ENCODE results near the gene FUBP1.
"Not testable (repeated sequence)": the region's sequence is repeated elsewhere in the genome, so short reads cannot be mapped to it uniquely, and the experiment has no call there.

Gene FUBP1, protein sequence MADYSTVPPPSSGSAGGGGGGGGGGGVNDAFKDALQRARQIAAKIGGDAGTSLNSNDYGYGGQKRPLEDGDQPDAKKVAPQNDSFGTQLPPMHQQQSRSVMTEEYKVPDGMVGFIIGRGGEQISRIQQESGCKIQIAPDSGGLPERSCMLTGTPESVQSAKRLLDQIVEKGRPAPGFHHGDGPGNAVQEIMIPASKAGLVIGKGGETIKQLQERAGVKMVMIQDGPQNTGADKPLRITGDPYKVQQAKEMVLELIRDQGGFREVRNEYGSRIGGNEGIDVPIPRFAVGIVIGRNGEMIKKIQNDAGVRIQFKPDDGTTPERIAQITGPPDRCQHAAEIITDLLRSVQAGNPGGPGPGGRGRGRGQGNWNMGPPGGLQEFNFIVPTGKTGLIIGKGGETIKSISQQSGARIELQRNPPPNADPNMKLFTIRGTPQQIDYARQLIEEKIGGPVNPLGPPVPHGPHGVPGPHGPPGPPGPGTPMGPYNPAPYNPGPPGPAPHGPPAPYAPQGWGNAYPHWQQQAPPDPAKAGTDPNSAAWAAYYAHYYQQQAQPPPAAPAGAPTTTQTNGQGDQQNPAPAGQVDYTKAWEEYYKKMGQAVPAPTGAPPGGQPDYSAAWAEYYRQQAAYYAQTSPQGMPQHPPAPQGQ

DNA sequence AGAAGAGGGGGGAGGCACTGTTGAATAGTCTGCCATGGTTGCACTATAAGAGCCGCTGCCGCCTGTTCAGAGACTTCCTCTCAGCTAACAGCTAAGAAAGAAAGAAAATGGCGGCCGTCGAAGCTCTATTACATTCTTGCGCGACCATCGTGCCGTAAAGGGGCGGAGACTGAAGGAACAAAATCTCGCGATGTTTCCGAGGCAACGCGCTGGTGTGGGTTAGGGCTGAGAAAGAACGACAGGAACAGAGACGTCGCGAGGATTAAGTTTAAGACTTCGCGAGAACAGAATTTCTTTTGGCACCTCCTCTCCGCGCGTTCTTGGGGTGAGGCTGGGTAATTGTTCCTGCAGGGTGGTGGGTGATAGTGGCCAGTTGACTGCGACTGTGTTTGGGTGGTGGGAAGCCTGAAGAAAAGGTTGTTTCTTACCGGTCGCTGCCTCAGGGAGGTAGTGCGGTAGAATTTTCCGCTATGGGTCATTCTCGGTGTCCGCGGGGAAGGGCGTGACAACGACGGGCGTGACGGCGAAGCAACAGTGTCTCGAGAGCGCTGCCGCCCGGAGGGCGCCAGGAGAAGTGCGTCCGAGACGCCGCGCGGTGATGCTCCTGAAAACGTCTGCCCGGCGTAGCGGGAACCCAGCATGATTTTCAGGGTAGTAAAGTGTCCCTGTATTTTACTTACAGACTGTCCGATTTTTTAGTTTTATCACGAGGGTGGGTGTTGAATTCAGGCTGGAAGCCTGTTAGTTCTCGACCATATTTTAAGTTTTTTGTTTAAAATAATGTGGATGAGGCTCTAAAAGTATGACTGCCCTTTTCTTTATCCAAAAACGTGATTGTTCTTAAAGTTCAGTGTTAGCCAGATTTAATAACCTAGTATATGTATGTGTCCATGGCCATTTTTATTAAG lies at the start of gene FUBP1:
Gene FUBP1 (minus strand): TSS at position 104 of the 908 bp plus-strand sequence. CDS start 68 bp downstream, at position 36.
- peak; percentile 88 for DNase-seq (ENCODE audit: low read depth)

DNA sequence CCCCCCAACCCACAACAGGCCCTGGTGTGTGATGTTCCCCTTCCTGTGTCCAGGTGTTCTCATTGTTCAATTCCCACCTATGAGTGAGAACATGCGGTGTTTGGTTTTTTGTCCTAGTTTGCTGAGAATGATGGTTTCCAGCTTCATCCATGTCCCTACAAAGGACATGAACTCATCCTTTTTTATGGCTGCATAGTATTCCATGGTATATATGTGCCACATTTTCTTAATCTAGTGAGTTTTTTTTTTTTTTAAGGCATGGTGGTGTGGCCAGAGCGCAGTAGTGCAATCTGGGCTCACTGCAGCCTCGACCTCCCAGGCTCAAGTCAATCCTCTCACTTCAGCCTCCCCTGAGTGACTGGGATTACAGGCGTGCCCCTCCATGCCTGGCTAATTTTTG lies 42.3 kb upstream of the FUBP1 start:
- DNase-seq (ENCODE audit: low read depth): not testable (repeated sequence)

DNA sequence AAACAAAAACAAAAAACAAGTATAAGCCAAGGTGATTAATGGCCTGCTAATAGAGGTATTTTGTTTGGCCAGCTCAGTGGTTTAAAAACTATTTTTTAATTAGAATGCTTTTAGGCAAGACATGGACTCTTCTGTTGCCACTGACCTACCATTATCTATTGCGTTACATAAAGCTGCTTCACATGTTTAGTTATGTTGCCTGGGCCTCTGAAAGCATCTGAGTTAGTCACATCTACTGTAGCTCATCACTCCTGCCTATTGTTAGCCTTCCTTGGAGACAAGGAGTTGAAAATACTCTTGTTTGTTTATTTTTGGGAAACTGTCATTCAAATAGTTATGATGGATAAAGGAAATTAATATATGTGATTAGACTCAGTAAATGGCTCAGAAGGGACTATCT lies 40.2 kb upstream of the FUBP1 start:
- no peak for DNase-seq (ENCODE audit: low read depth)

DNA sequence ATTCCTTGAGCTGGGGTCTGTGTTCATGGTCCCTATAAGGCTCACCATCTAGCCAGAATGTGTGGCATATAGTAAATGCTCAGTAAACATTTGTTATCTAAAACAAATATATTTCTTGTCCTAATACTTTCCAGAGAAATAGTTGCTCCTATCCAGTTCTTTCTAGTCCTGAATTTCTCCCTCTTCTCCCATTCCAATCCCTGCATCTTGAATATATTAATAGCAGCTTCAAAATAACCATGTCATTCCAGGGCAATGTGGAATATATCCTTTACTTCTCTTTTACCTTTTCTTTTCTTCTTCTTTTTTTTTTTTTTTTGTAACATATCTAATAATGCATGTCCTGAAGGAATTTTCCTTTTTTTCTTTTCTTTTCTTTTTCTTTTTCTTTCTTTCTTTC lies 36.3 kb upstream of the FUBP1 start:
- DNase-seq (ENCODE audit: low read depth): no peak

DNA sequence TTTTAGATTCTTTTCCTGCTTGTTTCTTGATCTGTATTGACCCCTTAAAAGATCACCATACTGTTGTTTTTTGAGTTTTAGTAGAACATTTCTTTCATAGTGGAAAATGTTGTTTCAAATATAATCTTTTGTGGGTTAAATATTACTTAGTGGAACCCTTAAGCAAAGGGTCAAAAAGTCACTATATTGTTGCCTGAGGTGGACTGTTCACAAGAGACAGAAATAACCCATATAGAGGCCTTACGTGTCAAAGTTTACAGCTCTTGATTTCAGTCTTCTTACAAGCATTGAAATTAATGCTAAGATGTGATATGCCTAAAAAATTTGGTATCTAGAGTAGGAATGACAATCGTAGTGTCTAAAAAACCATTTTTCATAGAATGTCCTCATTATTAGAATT lies 32.2 kb upstream of the FUBP1 start:
- DNase-seq (ENCODE audit: low read depth): no peak

DNA sequence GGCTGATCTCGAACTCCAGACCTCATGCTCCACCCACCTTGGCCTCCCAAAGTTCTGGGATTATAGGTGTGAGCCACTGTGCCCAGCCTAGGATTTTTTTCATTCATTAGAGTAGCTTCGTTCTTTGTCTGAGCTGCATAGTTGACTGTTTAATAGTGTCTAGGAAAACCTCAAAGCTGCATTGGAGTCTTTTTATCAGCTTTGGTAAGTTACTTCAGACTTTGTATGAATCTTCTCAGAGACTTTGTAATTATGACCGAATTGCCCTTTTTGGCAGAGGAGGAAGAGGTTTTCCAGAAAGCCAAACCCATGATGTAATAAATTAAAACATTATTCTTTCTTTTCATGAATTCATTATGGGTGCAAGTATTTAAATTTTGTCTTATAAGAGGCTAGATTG lies 31.0 kb upstream of the FUBP1 start:
- no peak for DNase-seq (ENCODE audit: low read depth)

DNA sequence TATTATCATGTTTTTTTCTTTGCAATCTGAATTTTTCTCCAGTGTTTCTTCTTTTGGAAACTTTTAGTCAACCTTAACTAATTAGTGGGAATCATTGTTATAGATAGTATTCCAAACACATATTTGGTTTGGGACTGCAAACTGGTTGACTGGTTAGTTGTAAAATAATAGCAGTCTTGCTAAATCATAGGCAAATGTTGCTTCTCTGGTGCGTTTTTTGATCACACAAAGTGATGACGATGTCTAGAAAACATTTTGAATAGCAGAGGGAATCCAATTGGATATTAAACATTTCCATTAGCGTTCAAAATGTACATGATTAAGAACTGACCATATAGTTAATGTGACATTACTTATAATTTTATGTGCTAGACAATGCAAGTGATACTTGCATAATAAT lies 30.4 kb upstream of the FUBP1 start:
- no peak for DNase-seq (ENCODE audit: low read depth)

DNA sequence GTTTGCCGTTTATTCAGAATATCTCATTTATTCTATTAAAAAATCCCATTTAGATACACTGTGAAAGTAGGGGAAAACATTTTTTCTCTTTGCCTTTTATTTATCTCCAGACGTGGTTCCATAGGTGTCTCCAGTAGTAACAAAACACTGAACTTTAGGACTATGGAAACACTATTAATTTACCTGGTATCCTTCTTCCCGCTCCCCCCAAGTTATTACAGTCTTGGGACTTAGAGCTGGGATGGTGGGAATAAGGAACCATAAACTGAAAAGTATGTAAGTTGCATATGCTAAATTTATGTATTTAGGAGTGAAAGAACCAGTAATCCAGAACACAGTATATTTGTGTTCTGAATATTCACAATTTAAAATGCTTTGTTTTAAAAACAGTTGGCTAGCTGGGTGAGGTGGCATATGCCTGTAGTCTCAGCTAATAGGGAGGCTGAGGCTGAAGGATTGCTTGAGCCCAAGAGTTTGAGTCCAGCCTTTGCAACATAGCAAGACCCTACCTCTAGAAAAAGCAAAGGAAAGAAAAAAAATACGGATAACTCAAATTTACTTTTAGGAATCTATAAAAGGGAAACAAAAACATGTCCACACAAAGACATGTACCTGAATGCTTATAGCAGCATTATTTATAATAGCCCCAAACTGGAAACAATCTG lies 28.9 kb upstream of the FUBP1 start:
- DNase-seq (ENCODE audit: low read depth): no peak

DNA sequence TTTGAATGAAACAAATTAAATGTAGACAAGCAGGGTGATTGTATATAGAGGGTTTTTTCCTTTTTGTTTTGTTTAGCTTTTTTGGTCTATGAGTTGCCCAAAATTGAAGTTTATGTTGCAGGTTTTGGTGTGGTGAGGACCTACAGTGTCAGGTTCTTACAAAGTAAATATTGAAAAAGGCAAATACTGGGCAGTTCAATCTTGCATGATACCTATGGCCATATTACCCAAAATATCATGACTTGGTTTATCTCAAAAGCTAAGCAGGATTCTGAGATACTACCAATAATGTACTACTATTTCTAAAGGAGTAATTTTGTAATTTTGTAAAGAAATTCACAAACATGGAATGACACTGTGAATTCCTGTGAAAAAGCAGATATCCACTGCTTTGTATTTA lies 27.6 kb upstream of the FUBP1 start:
- no peak for DNase-seq (ENCODE audit: low read depth)

DNA sequence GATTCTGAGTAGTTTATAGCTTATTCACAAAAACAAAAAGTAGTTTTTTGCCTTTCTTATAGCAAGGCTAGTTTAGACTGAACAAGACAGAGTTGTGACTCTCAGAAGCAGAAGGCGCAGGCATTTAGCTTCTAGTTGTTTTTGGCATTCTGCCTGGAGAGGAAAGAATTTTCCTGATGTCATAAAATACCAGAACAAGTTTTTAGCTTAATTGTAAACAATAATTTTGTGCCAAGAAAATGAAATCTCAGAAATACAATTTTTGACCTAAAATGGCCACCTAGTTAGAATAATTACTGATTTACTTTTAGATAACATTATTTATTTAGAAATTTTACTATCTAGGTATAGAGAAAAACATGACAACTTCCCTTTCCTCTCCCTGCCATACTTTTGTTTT lies 26.9 kb upstream of the FUBP1 start:
- DNase-seq (ENCODE audit: low read depth): no peak

DNA sequence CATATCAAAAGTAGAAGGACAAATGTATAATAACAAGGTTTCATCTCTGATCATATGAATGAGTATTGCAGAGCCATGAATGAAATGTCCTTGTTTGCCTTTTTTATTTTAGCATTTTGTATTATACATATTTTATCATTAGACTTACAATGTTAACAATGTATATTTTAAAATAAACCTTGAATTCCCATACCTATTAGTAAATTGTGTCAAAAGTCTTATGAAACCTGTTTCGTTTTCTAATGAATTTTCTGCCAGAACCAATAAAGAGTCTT lies 26.5 kb upstream of the FUBP1 start:
- no peak for DNase-seq (ENCODE audit: low read depth)

DNA sequence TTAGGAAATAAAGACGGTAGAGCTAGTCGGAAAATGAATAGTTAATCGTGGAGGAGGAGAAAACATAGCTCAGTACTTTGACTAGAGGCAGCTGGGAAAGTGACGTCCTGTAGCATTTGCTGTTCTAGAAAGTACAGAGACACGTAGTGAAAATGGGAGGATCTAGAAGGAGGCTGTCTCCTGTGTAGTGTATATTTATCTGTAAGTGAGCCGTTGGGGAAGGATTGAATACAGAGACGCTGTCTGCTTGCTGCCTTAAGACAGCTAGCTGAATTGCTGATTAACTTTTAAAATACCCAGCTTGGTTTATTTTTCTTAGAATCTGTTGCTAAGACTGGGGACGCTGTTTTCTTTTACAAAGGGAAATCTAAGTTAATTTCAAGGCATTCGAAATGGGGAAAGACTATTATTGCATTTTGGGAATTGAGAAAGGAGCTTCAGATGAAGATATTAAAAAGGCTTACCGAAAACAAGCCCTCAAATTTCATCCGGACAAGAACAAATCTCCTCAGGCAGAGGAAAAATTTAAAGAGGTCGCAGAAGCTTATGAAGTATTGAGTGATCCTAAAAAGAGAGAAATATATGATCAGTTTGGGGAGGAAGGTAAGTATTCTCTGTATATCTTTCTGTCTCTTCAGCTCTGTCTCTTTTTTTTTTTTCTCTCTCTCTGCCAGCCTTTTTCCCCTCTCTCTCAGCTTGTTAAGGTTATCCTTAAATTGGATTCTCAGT lies 26.0 kb upstream of the FUBP1 start, which contains the start of gene DNAJB4:
Gene DNAJB4 (plus strand): TSS at position 221 of the 729 bp plus-strand sequence. CDS start 172 bp downstream, at position 393.
- peak; percentile 17 for DNase-seq (ENCODE audit: low read depth)

DNA sequence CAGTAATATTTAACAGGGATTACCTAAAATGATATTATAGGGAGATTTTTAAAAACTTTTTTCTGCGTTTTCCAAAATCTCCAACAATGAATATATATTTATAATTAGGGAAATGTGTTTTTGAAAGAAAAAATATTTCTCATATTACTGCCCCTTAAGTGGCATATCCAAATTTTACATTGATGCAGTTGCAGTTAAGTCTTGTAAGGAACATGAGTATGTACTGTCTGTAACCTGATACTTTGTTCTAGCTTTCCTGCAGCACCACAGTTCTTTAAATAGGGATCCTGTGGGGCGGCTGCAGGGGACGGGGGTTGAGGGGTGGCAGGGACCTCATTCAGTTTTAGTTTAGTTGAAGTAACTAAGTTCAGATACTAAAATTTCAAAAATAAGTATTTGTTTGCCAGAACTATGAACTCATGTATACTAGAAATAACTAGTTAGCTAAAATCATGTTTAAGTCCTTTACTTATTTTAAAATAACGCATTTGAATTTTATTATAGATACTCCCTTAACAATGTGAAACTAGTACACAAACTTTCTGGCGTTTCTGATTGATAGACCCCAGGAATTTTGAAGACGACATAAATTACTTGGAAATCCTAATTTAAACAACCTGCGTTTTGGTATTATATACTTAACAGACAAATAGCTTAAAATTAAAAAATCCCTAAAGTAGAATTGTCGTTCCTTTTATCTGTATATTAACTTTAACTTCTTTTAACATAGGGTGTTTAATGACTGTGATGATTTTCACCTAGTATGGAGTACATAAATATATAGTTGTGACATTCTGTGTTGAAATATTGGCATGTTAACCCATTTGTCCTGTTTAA lies 25.2 kb upstream of the FUBP1 start:
- DNase-seq (ENCODE audit: low read depth): peak; percentile 17

DNA sequence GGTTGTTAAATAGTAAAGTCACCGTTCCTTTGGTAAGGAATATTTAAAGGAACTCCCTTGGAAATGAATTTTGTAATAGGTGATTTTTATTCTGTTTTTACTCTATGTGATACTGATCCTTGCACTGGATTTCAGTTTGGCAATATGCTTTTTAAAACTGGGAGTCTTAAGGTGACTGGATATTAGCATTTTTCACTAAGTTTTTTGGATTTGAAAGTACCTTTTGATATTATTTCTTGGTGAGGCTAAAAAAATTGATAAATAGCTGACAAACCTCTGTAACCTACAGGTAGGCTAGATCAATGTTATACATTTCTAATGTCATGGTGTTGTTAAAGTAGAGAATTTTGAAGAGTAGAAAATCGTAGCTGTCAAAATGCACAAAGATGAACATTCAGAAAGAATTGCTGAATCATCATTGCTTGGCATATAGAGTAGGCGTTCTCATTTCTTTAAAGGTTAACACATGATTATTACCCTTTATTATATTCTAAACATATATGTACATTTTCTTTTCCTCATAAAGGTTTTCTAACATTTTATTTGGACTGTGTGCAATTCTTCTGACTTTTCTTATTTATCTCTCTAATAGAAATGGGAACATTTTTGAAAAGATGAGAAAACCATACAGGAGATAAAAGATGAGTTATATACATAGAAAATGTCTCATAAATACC lies 24.3 kb upstream of the FUBP1 start:
- no peak for DNase-seq (ENCODE audit: low read depth)

DNA sequence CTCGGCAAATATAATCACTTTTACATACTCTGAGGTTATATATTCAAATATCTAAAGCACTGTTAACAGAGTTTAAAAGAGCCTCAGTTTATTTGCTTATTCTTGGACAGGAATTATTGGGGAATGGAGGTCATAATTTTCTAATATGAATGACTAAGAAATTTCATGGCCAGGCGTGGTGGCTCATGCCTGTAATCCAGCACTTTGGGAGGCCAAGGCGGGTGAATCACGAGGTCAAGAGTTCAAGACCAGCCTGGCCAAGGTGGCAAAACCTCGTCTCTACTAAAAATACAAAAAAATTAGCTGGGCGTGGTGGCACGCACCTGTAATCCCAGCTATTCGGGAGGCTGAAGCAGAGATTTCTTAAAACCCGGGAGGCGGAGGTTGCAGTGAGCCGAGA lies 21.7 kb upstream of the FUBP1 start:
- not testable (repeated sequence) for DNase-seq (ENCODE audit: low read depth)

DNA sequence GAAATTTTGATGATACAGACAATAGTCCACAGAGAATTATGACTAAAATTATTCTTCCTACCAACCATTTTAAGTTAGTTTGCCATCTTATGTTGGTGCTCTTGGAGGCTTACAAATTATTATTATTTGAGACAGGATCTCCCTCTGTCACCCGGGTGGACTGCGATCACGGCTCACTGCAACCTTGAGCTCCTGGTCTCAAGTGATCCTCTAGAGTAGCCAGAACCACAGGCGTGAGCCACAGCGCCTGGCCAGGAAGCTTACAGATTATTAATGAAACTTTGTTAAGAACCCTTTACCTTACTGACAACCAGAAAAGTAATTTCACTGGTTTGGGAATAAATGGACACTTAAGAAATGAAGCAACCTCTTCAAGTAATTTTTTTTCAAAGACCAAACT lies 17.9 kb upstream of the FUBP1 start:
- no peak for DNase-seq (ENCODE audit: low read depth)

DNA sequence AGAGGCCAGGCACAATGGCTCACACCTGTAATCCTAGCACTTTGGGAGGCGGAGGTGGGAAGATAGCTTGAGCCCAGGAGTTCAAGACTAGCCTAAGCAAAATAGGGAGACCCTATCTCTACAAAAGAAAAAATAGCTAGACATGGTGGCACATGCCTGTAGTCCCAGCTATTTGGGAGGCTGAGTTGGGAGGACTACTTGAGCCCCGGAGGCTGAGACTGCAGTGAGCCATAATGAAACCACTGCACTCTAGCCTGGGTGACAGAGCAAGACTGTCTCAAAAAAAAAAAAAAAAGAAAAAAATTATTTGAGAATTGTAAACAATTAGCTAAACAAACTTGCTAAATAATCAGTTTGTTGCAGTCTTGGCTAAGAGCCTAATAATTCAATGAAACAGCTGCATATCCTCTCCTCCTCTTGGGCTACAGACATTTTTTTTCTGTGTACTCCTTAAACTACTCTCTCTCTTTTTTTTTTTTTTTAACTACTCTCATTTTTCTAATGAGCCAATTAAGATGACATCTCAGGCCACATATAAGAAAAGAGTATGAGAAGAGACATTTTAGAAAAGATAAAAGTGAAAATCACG lies 15.3 kb upstream of the FUBP1 start:
- no peak for DNase-seq (ENCODE audit: low read depth)

DNA sequence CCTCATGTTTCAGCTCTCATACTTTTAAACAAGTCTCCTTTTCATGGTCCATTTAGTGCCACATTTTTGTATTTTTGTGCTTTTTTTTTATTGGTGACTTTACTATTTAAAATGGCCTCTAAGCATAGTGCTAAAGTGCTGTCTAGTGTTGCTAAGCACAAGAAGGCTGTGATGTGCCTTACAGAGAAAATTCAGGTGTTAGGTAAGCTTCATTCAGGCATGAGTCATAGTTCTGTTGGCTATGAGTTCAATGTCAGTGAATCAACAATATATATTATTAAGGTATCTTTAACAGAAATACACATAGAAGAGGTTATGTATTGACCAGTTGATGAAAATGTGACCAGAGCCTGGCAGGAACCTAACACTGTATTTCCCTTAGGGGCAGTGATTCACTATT lies 12.8 kb upstream of the FUBP1 start:
- DNase-seq (ENCODE audit: low read depth): no peak

DNA sequence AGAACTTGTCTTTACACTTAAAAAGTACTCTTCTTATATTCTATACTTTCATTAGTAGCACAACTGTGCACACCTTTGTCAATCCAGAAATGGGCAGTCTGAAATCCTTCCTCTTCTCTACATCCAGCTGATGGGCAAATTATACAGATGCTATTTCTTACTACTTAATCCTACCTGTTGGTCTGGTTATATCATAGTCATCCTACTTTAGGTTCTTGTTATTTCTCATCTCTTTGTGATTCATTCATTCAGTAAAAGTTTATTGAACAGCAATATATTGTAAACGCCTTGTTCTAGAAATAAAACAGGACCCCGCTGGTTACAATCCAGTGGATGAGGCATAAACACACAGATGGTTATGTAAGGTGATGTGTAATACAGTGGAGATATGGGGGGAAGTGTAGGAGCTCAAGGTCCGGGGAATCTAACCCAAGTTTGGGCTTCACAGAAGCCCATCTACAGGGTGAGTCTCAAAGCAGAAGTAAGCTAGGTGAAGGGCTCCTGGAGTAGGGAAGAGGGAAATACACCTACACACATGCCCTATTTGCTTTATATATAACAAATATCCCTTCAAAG lies 11.8 kb upstream of the FUBP1 start:
- DNase-seq (ENCODE audit: low read depth): no peak
